Measurements from ENCODE around the gene SPDYE4.

- TF ChIP-seq POLR2A (IDR thresholded peaks at IDR 0.05) (no peak), CTCF (IDR thresholded peaks at IDR 0.05) (no peak)
These were observed 48.0 kb upstream of the SPDYE4 start for GRCh38 chr17:8806253-8806925.
